DOHH2 (cell line): Measurements from ENCODE around the gene CHD5.

ENCODE experiments used
- EZH2phosphoT487 ChIP-seq: fragments of 200-600 bp; sonication (generic); IDR thresholded peaks from 2 replicates; pipeline ENCODE4 v1.6.1; 2017; ENCODE audit warnings: borderline replicate concordance, mild to moderate bottlenecking, antibody characterized with exemption, low read length, moderate library complexity, mixed read lengths
- TF ChIP-seq, protein P1 (sequence below): fragments of 200-600 bp; sonication (generic); IDR thresholded peaks from one replicate; pipeline ENCODE4 v1.5.1; 2014; ENCODE audit warnings: antibody characterized with exemption, mild to moderate bottlenecking, low read depth, low read length; ENCODE audit not compliant: poor library complexity, severe bottlenecking

- TF ChIP-seq, protein P1, sequence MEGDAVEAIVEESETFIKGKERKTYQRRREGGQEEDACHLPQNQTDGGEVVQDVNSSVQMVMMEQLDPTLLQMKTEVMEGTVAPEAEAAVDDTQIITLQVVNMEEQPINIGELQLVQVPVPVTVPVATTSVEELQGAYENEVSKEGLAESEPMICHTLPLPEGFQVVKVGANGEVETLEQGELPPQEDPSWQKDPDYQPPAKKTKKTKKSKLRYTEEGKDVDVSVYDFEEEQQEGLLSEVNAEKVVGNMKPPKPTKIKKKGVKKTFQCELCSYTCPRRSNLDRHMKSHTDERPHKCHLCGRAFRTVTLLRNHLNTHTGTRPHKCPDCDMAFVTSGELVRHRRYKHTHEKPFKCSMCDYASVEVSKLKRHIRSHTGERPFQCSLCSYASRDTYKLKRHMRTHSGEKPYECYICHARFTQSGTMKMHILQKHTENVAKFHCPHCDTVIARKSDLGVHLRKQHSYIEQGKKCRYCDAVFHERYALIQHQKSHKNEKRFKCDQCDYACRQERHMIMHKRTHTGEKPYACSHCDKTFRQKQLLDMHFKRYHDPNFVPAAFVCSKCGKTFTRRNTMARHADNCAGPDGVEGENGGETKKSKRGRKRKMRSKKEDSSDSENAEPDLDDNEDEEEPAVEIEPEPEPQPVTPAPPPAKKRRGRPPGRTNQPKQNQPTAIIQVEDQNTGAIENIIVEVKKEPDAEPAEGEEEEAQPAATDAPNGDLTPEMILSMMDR = no peak
- no peak for TF ChIP-seq EZH2phosphoT487
These were observed 16.0 kb downstream of the CHD5 start for GRCh38 chr1:6163973-6164617.
